Neuronal stem cell (in vitro differentiated cells): ENCODE measurements around the gene PTPRR.

Experiments
- DNase-seq: peaks from one replicate; pipeline ENCODE4 v3.0.0-alpha.2; 2013; ENCODE audit warnings: low spot score
- H2AFZ ChIP-seq: one replicate; pipeline ENCODE4 v1.6.1; 2013; ENCODE audit warnings: mild to moderate bottlenecking, low read length, inconsistent platforms
- H2AK5ac ChIP-seq: 2 replicates; pipeline ENCODE4 v1.6.1; 2013; ENCODE audit warnings: low read depth, mild to moderate bottlenecking, inconsistent platforms, low read length, moderate library complexity, mixed read lengths
- H2BK120ac ChIP-seq: 2 replicates; pipeline ENCODE4 v1.6.1; 2013; ENCODE audit warnings: low read depth, mild to moderate bottlenecking, inconsistent platforms, low read length, moderate library complexity, mixed read lengths
- H2BK12ac ChIP-seq: one replicate; pipeline ENCODE4 v1.6.1; 2013; ENCODE audit warnings: low read length, inconsistent platforms
- H2BK15ac ChIP-seq: 2 replicates; pipeline ENCODE4 v1.6.1; 2013; ENCODE audit warnings: mild to moderate bottlenecking, low read length, inconsistent platforms, mixed read lengths
- H2BK5ac ChIP-seq: one replicate; pipeline ENCODE4 v1.6.1; 2013; ENCODE audit warnings: inconsistent platforms, mild to moderate bottlenecking, low read length, moderate library complexity
- H3K14ac ChIP-seq: one replicate; pipeline ENCODE4 v1.6.1; 2013; ENCODE audit warnings: low read length, inconsistent platforms
- H3K18ac ChIP-seq: 2 replicates; pipeline ENCODE4 v1.6.1; 2013; ENCODE audit warnings: low read length, inconsistent platforms
- H3K23ac ChIP-seq: 2 replicates; pipeline ENCODE4 v1.6.1; 2013; ENCODE audit warnings: low read depth, mild to moderate bottlenecking, mixed read lengths, low read length, inconsistent platforms; ENCODE audit not compliant: poor library complexity
- H3K27ac ChIP-seq: replicated peaks from 3 replicates; pipeline ENCODE4 v1.5.1; 2013; ENCODE audit warnings: low read length, inconsistent platforms
- H3K27me3 ChIP-seq, 3 experiments: 2 replicates each; pipeline ENCODE4 v1.6.1; 2013; ENCODE audit warnings: low read length in 3 of 3, mild to moderate bottlenecking in 2 of 3, inconsistent platforms in 1 of 3, low read depth in 1 of 3, mixed read lengths in 1 of 3, moderate library complexity in 1 of 3; ENCODE audit not compliant: control insufficient read depth in 3 of 3, insufficient read depth in 3 of 3
- H3K36me3 ChIP-seq, 2 donors: replicated peaks in 1 of 2; 2 replicates each; pipeline ENCODE4 v1.6.1; 2013; ENCODE audit warnings: low read length in 2 of 2; ENCODE audit not compliant: control insufficient read depth in 2 of 2, insufficient read depth in 2 of 2
- H3K4ac ChIP-seq: 2 replicates; pipeline ENCODE4 v1.6.1; 2013; ENCODE audit warnings: inconsistent platforms, mild to moderate bottlenecking, low read length, moderate library complexity
- H3K4me1 ChIP-seq, 2 donors: 1 replicate in 1 of 2; 2 replicates in 1 of 2; pipeline ENCODE4 v1.6.1; 2013; ENCODE audit warnings: low read length in 2 of 2, low read depth in 1 of 2; ENCODE audit not compliant: control insufficient read depth in 2 of 2, insufficient read depth in 1 of 2
- H3K4me2 ChIP-seq: one replicate; pipeline ENCODE4 v1.6.1; 2013; ENCODE audit warnings: mild to moderate bottlenecking, low read length, inconsistent platforms; ENCODE audit not compliant: insufficient read depth, poor library complexity, severe bottlenecking
- H3K4me3 ChIP-seq, 2 donors: 2 replicates each; pipeline ENCODE4 v1.5.1; 2013; ENCODE audit warnings: low read length in 2 of 2, mild to moderate bottlenecking in 2 of 2, inconsistent platforms in 1 of 2, moderate library complexity in 1 of 2
- H3K79me1 ChIP-seq: one replicate; pipeline ENCODE4 v1.6.1; 2013; ENCODE audit warnings: low read depth, mild to moderate bottlenecking, inconsistent platforms, low read length, moderate library complexity
- H3K9ac ChIP-seq: one replicate; pipeline ENCODE4 v1.6.1; 2013; ENCODE audit warnings: mild to moderate bottlenecking, low read depth, low read length, inconsistent platforms; ENCODE audit not compliant: poor library complexity
- H3K9me3 ChIP-seq, 2 donors: replicated peaks in 1 of 2; 2 replicates each; pipeline versions ENCODE3 to v1.6.1; 2013; ENCODE audit warnings: low read length in 2 of 2, mild to moderate bottlenecking in 2 of 2, inconsistent platforms in 1 of 2, low read depth in 1 of 2, mixed read lengths in 1 of 2, moderate library complexity in 1 of 2; ENCODE audit not compliant: control insufficient read depth in 2 of 2, insufficient read depth in 1 of 2
- H4K8ac ChIP-seq: one replicate; pipeline ENCODE4 v1.6.1; 2013; ENCODE audit warnings: low read depth, mild to moderate bottlenecking, inconsistent platforms, low read length, moderate library complexity
- H4K91ac ChIP-seq: one replicate; pipeline ENCODE4 v1.6.1; 2013; ENCODE audit warnings: low read length, low read depth, mild to moderate bottlenecking, inconsistent platforms; ENCODE audit not compliant: poor library complexity
- WGBS, 2 donors: extraction: QIAGEN DNeasy Blood & Tissue Kit; methylation state at CpG; one replicate each; pipeline ENCODE4 v1.1.7; 2013; ENCODE audit warnings: missing lambda C conversion rate in 2 of 2, mixed read lengths in 1 of 2; ENCODE audit not compliant: insufficient read length in 2 of 2, insufficient replicate concordance in 1 of 2; ENCODE audit errors: extremely low coverage in 2 of 2; 5-methylcytosine and 5-hydroxymethylcytosine counted together

The PTPRR gene

GRCh38 chr12:70607107-70607506, 313.4 kb downstream of the PTPRR start:
- Histone ChIP-seq H2BK120ac (no peak overlapping the region), H3K79me1 (no peaks in the 10 kb centered on the region), H2BK12ac (no peak overlapping the region), H3K23ac (no peak overlapping the region), H3K9ac (no peak overlapping the region), H3K27me3 (peaks cover 0 to 43% (median 18%) of the 10 kb centered on the region in 3 experiments), H3K4me1 (peaks cover 0 to 5% of the 10 kb centered on the region in 2 donors), H4K8ac (no peak overlapping the region), H4K91ac (no peak overlapping the region), H3K27ac (no peak overlapping the region), H2AFZ (no peak overlapping the region), H3K14ac (no peak overlapping the region), H3K4ac (no peak overlapping the region), H3K36me3 (no peaks in the 10 kb centered on the region), H3K9me3 (no peaks in the 10 kb centered on the region), H3K4me2 (no peak overlapping the region), H3K18ac (no peak overlapping the region), H2AK5ac (no peak overlapping the region), H3K4me3 (no peak overlapping the region), H2BK15ac (no peak overlapping the region), H2BK5ac (no peak overlapping the region)
- no peak for DNase-seq

- no CpG with 5 or more reads among the region's 5 CpGs for WGBS, 2 donors
- H3K4me2 ChIP-seq = no peak overlapping the region
- H3K79me1 ChIP-seq = no peaks in the 10 kb centered on the region
Observed at GRCh38 chr12:70605976-70606375, 314.6 kb downstream of the PTPRR start.

GRCh38 chr12:70604662-70605061, 315.9 kb downstream of the PTPRR start:
- no peak overlapping the region for H3K4ac ChIP-seq
- peaks cover 0 to 22% (median 11%) of the 10 kb centered on the region in 3 experiments for H3K27me3 ChIP-seq
- H3K36me3 ChIP-seq = no peaks in the 10 kb centered on the region
- H2AK5ac ChIP-seq = no peak overlapping the region
- H2BK12ac ChIP-seq = no peak overlapping the region
- no peak overlapping the region for H3K18ac ChIP-seq
- no peak overlapping the region for H2BK5ac ChIP-seq
- H3K4me1 ChIP-seq = peaks cover 0 to 5% of the 10 kb centered on the region in 2 donors
- no peak overlapping the region for H2AFZ ChIP-seq
- no peak overlapping the region for H3K4me3 ChIP-seq
- H3K4me2 ChIP-seq = no peak overlapping the region
- no peak overlapping the region for H4K91ac ChIP-seq
- no peak overlapping the region for H3K9ac ChIP-seq
- no CpG with 5 or more reads among the region's 4 CpGs for WGBS, 2 donors
- no peaks in the 10 kb centered on the region for H3K79me1 ChIP-seq
- H2BK120ac ChIP-seq = no peak overlapping the region
- no peaks in the 10 kb centered on the region for H3K9me3 ChIP-seq
- no peak overlapping the region for H4K8ac ChIP-seq
- no peak overlapping the region for H2BK15ac ChIP-seq
- DNase-seq = no peak
- no peak overlapping the region for H3K14ac ChIP-seq
- H3K23ac ChIP-seq = no peak overlapping the region
- H3K27ac ChIP-seq = no peak overlapping the region

More at GRCh38 chr12:70605976-70606375, 314.6 kb downstream of the PTPRR start:
- Histone ChIP-seq H3K4me1 (peaks cover 0 to 5% of the 10 kb centered on the region in 2 donors), H2BK5ac (no peak overlapping the region), H4K8ac (no peak overlapping the region), H2AK5ac (no peak overlapping the region), H2AFZ (no peak overlapping the region), H3K27ac (no peak overlapping the region), H3K9ac (no peak overlapping the region), H3K36me3 (no peaks in the 10 kb centered on the region), H2BK15ac (no peak overlapping the region), H3K14ac (no peak overlapping the region), H4K91ac (no peak overlapping the region), H3K4ac (no peak overlapping the region), H3K23ac (no peak overlapping the region), H2BK12ac (no peak overlapping the region), H3K9me3 (no peaks in the 10 kb centered on the region), H2BK120ac (no peak overlapping the region), H3K4me3 (no peak overlapping the region), H3K18ac (no peak overlapping the region), H3K27me3 (peaks cover 0 to 33% (median 16%) of the 10 kb centered on the region in 3 experiments)
- no peak for DNase-seq

- Histone ChIP-seq H3K4me1 (peaks cover 2% of the 10 kb centered on the region in 2 donors), H2BK5ac (no peak overlapping the region), H2BK120ac (no peak overlapping the region), H3K27me3 (peaks cover 0 to 6% (median 0%) of the 10 kb centered on the region in 3 experiments), H4K8ac (no peak overlapping the region), H2BK15ac (no peak overlapping the region), H3K4me2 (no peak overlapping the region), H3K4ac (no peak overlapping the region), H4K91ac (no peak overlapping the region), H2BK12ac (no peak overlapping the region), H3K27ac (no peak overlapping the region), H3K4me3 (no peak overlapping the region), H3K9ac (no peak overlapping the region), H2AK5ac (no peak overlapping the region), H3K9me3 (no peaks in the 10 kb centered on the region), H3K18ac (no peak overlapping the region), H2AFZ (no peak overlapping the region), H3K23ac (no peak overlapping the region), H3K14ac (no peak overlapping the region), H3K79me1 (no peaks in the 10 kb centered on the region), H3K36me3 (no peaks in the 10 kb centered on the region)
- DNase-seq = no peak
- no CpG with 5 or more reads among the region's 1 CpG for WGBS, 2 donors
Observed at GRCh38 chr12:70603044-70603443, 317.5 kb downstream of the PTPRR start.
